IMR-90 (cell line): ENCODE data around the gene CLDN11.

Source experiments
- BHLHE40 ChIP-seq: fragments of 150-350 bp; IDR thresholded peaks from 2 replicates; pipeline ENCODE4 v1.6.1; 2016; ENCODE audit warnings: mild to moderate bottlenecking, low read depth, low read length
- FOS ChIP-seq: fragments of 150-350 bp; IDR thresholded peaks from 2 replicates; pipeline ENCODE4 v1.6.1; 2016; ENCODE audit warnings: low read depth, low read length
- MAZ ChIP-seq: IDR thresholded peaks from 2 replicates; pipeline ENCODE4 v1.6.1; 2012; ENCODE audit warnings: low read depth, mild to moderate bottlenecking, low read length, improper control_type of control experiment, moderate library complexity, borderline replicate concordance
- MXI1 ChIP-seq: IDR thresholded peaks from 2 replicates; pipeline ENCODE4 v1.6.1; 2012; ENCODE audit warnings: low read depth, mild to moderate bottlenecking, low read length, moderate library complexity, borderline replicate concordance
- POLR2A ChIP-seq: IDR thresholded peaks from 2 replicates; pipeline ENCODE4 v1.6.1; 2012; ENCODE audit warnings: mild to moderate bottlenecking, low read depth, low read length
- RAD21 ChIP-seq: IDR thresholded peaks from 2 replicates; pipeline ENCODE4 v1.6.1; 2012; ENCODE audit warnings: low read length, improper control_type of control experiment
- RCOR1 ChIP-seq: IDR thresholded peaks from 2 replicates; pipeline ENCODE4 v1.6.1; 2012; ENCODE audit warnings: mild to moderate bottlenecking, low read length, improper control_type of control experiment; ENCODE audit not compliant: insufficient replicate concordance
- RFX5 ChIP-seq: IDR thresholded peaks from 2 replicates; pipeline ENCODE4 v1.8.0; 2012; ENCODE audit warnings: low read depth, mild to moderate bottlenecking, low read length, moderate library complexity
- TF ChIP-seq, protein P1 (sequence below): conservative IDR thresholded peaks from 2 replicates; pipeline ENCODE4 v1.5.1; 2012; ENCODE audit warnings: mild to moderate bottlenecking, low read depth, low read length, improper control_type of control experiment

DNA sequence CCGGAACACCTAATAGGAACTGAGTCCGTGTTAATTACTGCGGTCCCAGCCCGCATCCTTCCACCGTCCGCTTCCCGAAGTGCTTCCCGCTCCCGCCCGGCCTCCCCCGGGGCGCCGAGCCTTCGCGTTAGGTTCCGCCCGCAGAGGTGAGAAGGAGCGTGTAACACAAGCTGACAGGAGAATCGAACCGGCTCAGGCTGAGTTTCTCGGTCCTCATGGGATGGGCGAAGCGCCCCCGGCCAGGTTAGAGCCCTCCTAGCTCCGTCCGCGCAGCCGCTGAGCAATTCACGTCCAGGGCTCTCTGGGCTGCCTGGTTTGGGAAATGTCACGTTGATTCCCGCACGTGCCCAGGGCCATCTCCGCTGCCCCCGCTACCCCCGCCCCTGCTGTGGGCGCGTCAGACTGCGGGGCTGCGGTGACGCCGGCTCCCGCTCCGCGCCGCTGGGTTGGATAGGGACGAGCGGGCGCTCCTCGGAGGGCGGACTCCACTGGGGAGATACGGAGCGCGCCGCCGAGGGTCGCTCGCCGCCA is 954 bp downstream of the CLDN11 start:
- TF ChIP-seq, protein P1, sequence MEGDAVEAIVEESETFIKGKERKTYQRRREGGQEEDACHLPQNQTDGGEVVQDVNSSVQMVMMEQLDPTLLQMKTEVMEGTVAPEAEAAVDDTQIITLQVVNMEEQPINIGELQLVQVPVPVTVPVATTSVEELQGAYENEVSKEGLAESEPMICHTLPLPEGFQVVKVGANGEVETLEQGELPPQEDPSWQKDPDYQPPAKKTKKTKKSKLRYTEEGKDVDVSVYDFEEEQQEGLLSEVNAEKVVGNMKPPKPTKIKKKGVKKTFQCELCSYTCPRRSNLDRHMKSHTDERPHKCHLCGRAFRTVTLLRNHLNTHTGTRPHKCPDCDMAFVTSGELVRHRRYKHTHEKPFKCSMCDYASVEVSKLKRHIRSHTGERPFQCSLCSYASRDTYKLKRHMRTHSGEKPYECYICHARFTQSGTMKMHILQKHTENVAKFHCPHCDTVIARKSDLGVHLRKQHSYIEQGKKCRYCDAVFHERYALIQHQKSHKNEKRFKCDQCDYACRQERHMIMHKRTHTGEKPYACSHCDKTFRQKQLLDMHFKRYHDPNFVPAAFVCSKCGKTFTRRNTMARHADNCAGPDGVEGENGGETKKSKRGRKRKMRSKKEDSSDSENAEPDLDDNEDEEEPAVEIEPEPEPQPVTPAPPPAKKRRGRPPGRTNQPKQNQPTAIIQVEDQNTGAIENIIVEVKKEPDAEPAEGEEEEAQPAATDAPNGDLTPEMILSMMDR: 0 out of 2 replicates have a peak, but pooled peaks have one; percentile 2
- TF ChIP-seq MAZ (0 out of 2 replicates have a peak, but pooled peaks have one; percentile 39), RAD21 (no peak), RFX5 (no peak), FOS (no peak), MXI1 (peak; percentile 72; the same call in 1 of the 2 replicates), POLR2A (no peak), BHLHE40 (peak; percentile 95), RCOR1 (no peak)
